Measurements from ENCODE around the gene PAM16.

The PAM16 gene

DNA sequence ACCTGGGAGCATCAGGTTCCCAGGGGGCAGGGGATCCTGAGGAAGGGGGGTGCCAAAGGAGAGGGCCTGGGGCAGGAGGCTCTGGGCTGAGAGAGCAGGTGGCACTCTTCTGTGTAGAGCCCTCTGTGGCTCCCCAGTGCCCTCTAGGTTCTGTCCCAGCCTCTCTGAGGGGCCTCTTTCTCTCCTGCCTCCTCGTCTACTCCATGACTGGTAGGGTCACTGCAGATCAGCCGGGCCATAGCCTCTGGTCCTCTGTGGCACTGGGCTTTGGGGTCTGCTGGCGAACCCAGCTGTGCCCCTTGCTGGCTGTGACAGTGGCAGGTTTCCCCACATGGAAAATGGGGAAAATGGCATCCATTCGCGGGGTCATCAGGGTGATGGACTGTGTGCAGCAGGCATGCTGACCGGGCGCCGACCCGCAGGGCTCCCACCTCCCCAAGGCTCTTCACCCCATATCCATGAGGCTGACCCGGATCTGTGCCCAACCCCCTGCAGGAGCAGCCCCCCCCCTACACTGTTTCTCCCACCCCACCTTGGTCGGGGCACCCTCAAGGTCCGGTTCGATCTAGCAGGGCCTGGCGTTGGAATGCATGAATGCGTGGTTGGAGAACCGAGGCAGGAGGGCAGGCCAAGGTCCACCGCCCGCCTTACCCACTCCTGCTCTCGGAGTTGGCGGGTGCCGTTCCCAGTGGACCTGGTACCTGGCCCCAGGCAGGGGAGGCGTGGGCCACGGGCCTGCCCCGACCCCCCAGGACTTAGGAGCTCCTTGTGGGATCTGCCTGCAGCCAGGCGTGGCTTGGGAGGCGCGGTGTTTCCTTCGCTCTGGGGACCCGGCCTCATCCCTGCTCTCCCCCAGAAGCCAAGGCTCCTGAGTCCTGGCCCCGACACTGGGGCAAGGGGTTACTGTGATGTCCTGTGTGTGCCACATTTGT, 28.7 kb downstream of the PAM16 start:
- TF ChIP-seq, protein P1, sequence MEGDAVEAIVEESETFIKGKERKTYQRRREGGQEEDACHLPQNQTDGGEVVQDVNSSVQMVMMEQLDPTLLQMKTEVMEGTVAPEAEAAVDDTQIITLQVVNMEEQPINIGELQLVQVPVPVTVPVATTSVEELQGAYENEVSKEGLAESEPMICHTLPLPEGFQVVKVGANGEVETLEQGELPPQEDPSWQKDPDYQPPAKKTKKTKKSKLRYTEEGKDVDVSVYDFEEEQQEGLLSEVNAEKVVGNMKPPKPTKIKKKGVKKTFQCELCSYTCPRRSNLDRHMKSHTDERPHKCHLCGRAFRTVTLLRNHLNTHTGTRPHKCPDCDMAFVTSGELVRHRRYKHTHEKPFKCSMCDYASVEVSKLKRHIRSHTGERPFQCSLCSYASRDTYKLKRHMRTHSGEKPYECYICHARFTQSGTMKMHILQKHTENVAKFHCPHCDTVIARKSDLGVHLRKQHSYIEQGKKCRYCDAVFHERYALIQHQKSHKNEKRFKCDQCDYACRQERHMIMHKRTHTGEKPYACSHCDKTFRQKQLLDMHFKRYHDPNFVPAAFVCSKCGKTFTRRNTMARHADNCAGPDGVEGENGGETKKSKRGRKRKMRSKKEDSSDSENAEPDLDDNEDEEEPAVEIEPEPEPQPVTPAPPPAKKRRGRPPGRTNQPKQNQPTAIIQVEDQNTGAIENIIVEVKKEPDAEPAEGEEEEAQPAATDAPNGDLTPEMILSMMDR (IDR thresholded peaks at IDR 0.05; ENCODE audit: poor library complexity, severe bottlenecking) = no peak
- Histone ChIP-seq H3K4me1 (ENCODE audit: insufficient read depth, poor library complexity, severe bottlenecking) (peaks cover 55% of the 10 kb centered on the region), H3K9me3 (ENCODE audit: severe bottlenecking) (no peaks in the 10 kb centered on the region), H3K4me3 (ENCODE audit: severe bottlenecking) (no peak overlapping the region), H3K27ac (ENCODE audit: poor library complexity, severe bottlenecking) (peak overlapping the region; percentile 94), H3K36me3 (ENCODE audit: low read depth) (no peaks in the 10 kb centered on the region), H3K27me3 (ENCODE audit: insufficient read depth, poor library complexity, severe bottlenecking) (no peaks in the 10 kb centered on the region)
- ATAC-seq (ENCODE audit: low read depth) (no peak; the same call in 2 of the 3 replicates), DNase-seq (ENCODE audit: low spot score) (peak; percentile 58)

DNA sequence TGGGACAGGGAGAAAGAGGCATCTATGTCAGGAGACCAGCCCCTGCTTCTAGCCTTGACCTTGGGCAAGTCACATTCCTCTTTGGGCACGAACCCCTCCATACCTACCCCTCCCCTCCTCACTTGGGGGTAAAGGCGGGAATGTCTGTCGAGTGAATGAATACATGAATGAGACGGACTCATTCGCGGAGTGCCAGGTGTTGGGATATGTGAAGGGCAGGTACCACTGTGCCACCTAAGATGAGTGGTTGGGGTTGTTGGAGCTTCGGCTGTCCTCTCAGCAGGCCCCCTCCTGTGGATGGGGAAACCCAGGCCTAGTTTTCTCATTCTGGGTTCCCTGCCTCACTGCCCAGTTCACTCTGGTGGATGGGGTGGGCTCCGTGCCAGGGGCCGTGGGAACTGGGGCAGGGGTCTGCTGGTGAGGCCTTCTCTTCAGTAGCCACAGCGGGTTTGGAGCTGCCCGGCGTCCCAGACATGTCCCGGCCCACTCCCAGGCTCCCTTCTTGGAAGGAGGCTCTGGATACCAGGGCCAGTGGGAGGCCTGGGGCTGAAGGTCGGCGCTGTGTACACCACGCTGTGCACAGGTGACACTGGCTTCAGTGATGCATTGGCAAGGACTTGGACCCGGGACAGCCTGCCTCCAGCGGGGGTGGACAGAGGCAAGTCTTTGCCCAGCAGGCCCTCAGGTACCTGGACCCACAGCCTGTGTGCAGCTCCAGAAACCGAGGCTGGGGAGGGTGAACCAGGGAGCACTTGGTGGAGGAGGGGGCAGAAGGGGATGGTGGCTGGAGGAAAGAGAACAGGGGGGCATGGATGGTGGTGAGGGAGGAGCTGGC, 29.6 kb downstream of the PAM16 start:
- H3K4me1 ChIP-seq (ENCODE audit: insufficient read depth, poor library complexity, severe bottlenecking) = peaks cover 55% of the 10 kb centered on the region
- TF ChIP-seq, protein P1 (IDR thresholded peaks at IDR 0.05; ENCODE audit: poor library complexity, severe bottlenecking) = no peak
- H3K27me3 ChIP-seq (ENCODE audit: insufficient read depth, poor library complexity, severe bottlenecking) = no peaks in the 10 kb centered on the region
- H3K9me3 ChIP-seq (ENCODE audit: severe bottlenecking) = no peaks in the 10 kb centered on the region
- ATAC-seq (ENCODE audit: low read depth) = no peak
- H3K36me3 ChIP-seq (ENCODE audit: low read depth) = no peaks in the 10 kb centered on the region
- no peak overlapping the region for H3K4me3 ChIP-seq (ENCODE audit: severe bottlenecking)
- H3K27ac ChIP-seq (ENCODE audit: poor library complexity, severe bottlenecking) = peak overlapping the region; percentile 94
- DNase-seq (ENCODE audit: low spot score) = peak; percentile 63

DNA sequence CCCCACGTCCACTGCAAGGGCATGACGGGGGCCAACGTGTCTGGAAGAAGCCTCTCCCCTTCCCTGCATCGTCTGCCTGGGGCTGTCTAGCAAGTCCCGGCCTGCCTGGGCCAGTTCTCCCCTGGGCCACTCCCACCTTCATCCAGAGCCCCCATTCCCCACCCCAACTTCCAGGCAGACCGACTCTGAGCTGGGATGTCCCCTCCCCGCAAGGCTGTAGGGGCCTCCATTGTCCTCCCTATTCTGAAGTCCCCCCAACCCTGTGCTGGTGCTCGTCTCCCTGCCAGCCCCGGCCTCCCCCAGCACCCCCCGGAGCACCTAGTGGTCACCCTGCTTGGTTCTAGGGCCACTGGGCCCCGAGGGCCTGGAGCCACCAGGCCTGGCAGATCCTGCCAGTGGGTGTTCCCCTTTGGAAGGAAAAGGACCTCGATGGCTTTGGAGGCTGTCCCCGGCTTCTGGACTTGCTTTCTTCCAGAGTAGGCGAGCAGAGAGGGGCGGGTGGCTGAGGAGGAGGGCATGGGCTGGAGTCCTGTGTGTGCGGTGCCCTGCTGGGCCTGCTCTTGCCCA, 30.5 kb downstream of the PAM16 start:
- H3K4me1 ChIP-seq (ENCODE audit: insufficient read depth, poor library complexity, severe bottlenecking) = peaks cover 55% of the 10 kb centered on the region
- TF ChIP-seq, protein P1 (IDR thresholded peaks at IDR 0.05; ENCODE audit: poor library complexity, severe bottlenecking) = no peak
- ATAC-seq (ENCODE audit: low read depth) = no peak
- H3K36me3 ChIP-seq (ENCODE audit: low read depth) = no peaks in the 10 kb centered on the region
- H3K27me3 ChIP-seq (ENCODE audit: insufficient read depth, poor library complexity, severe bottlenecking) = no peaks in the 10 kb centered on the region
- DNase-seq (ENCODE audit: low spot score) = peak; percentile 78
- H3K27ac ChIP-seq (ENCODE audit: poor library complexity, severe bottlenecking) = peak overlapping the region; percentile 94
- no peaks in the 10 kb centered on the region for H3K9me3 ChIP-seq (ENCODE audit: severe bottlenecking)
- no peak overlapping the region for H3K4me3 ChIP-seq (ENCODE audit: severe bottlenecking)

DNA sequence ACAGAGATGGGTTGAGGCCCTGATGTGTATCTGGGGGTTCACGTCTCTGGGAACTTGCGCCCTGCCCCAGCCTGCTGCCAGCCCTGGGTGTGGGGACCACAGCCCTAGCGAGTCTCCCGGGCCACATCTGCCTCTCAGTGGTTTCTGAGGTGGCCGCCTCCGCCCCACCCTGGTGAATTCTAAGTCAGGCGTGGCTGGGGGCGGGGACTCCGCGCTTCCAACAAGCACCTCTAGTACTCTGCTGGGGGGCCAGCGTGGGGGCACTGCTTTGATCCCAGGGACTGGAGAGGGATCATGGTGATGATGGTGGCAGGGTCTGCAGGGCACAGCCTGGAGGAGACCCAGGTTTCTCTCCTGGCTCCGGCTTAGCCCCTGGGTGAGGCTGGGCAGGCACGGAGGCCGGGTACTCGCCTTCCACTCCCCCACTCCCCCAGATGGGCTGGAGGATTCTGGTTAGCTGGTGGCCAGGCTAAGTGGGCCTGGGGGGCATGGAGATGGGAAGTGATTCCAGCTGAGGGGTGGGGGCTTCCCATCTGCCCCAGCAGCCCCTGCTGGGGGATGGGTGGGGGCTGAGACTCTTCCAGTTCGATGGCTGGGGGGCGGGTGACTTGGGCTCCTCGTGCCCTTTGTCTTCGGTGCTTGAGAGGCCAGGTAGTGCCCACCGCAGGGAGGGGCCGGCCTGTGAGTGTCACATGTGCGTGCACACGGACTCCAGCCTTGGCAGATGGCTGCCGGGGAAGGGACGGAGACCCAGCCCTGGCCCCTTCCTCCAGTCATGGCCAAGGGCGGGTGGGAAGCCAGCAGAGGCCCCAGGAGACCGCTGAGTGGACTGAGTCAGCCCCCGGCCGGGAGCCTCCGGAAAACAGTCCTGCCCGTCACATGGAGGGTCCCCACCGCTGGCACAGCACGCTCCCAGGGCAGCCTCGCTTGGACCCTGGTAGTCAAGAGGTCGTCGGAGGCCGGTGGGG, 31.4 kb downstream of the PAM16 start:
- TF ChIP-seq, protein P1 (IDR thresholded peaks at IDR 0.05; ENCODE audit: poor library complexity, severe bottlenecking) = no peak
- Histone ChIP-seq H3K4me1 (ENCODE audit: insufficient read depth, poor library complexity, severe bottlenecking) (peaks cover 55% of the 10 kb centered on the region), H3K36me3 (ENCODE audit: low read depth) (no peaks in the 10 kb centered on the region), H3K27ac (ENCODE audit: poor library complexity, severe bottlenecking) (peak overlapping the region; percentile 94), H3K9me3 (ENCODE audit: severe bottlenecking) (no peaks in the 10 kb centered on the region), H3K27me3 (ENCODE audit: insufficient read depth, poor library complexity, severe bottlenecking) (no peaks in the 10 kb centered on the region), H3K4me3 (ENCODE audit: severe bottlenecking) (peak overlapping the region; percentile 1)
- peak; percentile 78 for DNase-seq (ENCODE audit: low spot score)
- no peak for ATAC-seq (ENCODE audit: low read depth)

Data from RWPE2 (cell line).